Ammon's horn (tissue), 1 donor: ENCODE data around the gene CADPS2.
"Not testable (repeated sequence)": the region's sequence is repeated elsewhere in the genome, so short reads cannot be mapped to it uniquely, and the experiment has no call there.

ENCODE experiments used
- DNase-seq: peaks from one replicate; pipeline ENCODE4 v3.0.0-alpha.2; 2016; ENCODE audit warnings: low spot score

The CADPS2 gene

DNA sequence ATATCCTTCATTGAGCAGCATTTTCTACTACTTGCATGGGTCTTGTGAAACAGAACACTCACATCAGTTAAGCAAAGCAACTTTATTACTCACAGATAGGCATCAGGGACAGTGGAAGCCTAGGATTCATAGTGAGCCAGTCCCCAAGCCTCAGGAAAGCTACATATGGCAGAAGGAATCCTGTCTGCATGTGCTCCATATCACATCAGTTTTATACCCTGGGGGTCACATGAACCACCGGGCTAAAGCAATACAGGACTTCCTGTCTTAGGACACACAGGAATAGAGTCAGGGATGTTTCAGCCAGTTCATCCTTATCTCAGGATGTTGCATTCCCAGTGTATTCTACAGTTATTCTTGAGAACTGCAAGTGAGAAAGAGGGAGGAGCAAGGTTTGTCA lies 596.8 kb downstream of the CADPS2 start:
- no peak for DNase-seq

DNA sequence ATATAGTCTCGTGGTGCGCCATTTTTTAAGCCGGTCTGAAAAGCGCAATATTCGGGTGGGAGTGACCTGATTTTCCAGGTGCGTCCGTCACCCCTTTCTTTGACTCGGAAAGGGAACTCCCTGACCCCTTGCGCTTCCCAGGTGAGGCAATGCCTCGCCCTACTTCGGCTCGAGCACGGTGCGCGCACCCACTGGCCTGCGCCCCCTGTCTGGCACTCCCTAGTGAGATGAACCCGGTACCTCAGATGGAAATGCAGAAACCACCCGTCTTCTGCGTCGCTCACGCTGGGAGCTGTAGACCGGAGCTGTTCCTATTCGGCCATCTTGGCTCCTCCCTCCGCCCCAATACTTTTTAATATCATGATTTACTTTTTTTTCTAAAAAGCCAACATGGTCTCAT lies 601.7 kb downstream of the CADPS2 start:
- DNase-seq = not testable (repeated sequence)

DNA sequence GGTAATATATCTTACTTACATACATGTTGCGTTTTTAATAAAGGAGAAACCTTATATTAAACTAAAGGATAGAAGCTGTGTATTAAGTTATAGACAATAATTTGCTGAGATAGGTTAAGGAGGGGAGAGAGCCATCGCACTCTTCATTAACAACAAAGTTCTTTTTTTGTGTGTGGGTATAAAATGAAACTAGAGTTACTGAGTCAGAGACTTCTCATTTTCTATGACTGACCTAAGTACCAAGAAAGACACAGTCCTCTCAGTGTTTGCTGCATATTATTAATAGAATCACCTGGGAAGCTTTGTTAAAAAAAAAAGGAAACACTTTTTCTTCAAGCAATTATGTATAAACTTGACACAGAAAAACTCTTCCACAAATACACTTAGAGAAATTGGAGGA lies 613.1 kb downstream of the CADPS2 start:
- DNase-seq = no peak

DNA sequence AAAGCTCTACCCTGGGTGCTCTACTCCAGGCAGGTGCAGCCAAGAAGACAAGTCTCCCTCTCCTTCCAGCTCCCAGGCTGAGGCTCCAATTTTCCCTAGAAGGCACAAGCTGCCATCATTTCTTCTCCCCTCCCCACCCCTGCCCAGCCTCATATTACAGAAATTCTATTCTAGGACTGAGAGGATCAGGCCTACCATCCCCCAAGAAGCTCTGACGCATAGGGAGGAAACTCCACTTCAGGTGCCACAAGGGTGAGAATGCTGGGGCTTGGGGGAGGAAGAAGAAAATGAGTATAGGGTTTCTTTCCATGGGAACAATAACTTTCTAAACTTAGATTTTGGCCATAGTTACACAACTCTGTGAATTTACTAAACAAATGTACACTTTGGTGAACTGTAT lies 617.0 kb downstream of the CADPS2 start:
- DNase-seq = no peak
